Pancreas (tissue), 10 donors: ENCODE measurements around the gene RIBC2. TPM values are rescaled to one million over a fixed set of nuclear protein-coding genes. Genes with fewer than 3 reads are reported as not detected.
A peak's percentile ranks its signal among the peaks of the same experiment; 100 is the strongest.

Experiments used
- ATAC-seq, 4 donors: fragments of 200-7000 bp; cut with Tn5 transposase; one replicate each; pipeline versions ENCODE4 v1.8.0 to v1.9.1; 2020; ENCODE audit warnings: mild to moderate bottlenecking in 4 of 4, moderate library complexity in 4 of 4
- DNase-seq, 6 donors: peaks; one replicate each; pipeline ENCODE4 v3.0.0-alpha.2; 2020
- FAIRE-seq: peaks from 2 replicates; lab custom pipeline; 2012; peaks lifted over from hg19 to GRCh38; lab: Jason Lieb, UNC
- H3K27ac ChIP-seq, 4 donors: fragments of 200-600 bp; sonication (generic); 1 replicate in 3 of 4; 2 replicates in 1 of 4; pipeline versions ENCODE4 v1.5.0 to v1.8.0; 2020
- H3K27me3 ChIP-seq, 4 donors: fragments of 200-600 bp; one replicate each; pipeline ENCODE4 v1.8.0; 2021
- H3K36me3 ChIP-seq, 3 donors: fragments of 200-600 bp; sonication (generic) in 1 of 3; one replicate each; pipeline versions ENCODE4 v1.5.0 to v1.8.0; 2020 to 2021
- H3K4me1 ChIP-seq, 3 donors: fragments of 200-600 bp; one replicate each; pipeline ENCODE4 v1.8.0; 2021
- H3K4me3 ChIP-seq, 4 donors: fragments of 200-600 bp; sonication (generic) in 2 of 4; one replicate each; pipeline versions ENCODE4 v1.5.0 to v1.8.0; 2020 to 2021
- H3K9me3 ChIP-seq, 4 donors: fragments of 200-600 bp; one replicate each; pipeline ENCODE4 v1.8.0; 2021
- WGBS, 2 donors: extraction: QIAGEN DNeasy Blood & Tissue Kit; methylation state at CpG; one replicate each; pipeline ENCODE4 v1.1.7; 2013; 5-methylcytosine and 5-hydroxymethylcytosine counted together
- intact Hi-C, 3 donors: fragments of 100-400 bp; cut with DNase I; formaldehyde crosslinking; loops; one replicate each; pipeline versions ENCODE4 v1.11.1 to v1.14.2; 2022
- polyA plus RNA-seq, 2 donors: library from polyadenylated mRNA; stranded (reverse); fragments of 200-250 nt; gene quantifications; one replicate each; pipeline ENCODE4 v1.2.3, GENCODE V29; 2013
- total RNA-seq, 6 donors: library from RNA; stranded (reverse); fragmentation: NEBNext Ultra II Directional in 4 of 6; extraction: Animal tissue kit (Norgen Biotek cat#: 25700) in 4 of 6; gene quantifications; one replicate each; pipeline versions ENCODE4 v1.2.1 to v1.2.4, GENCODE V29; 2021 to 2023
- TF ChIP-seq, protein P1 (sequence below), 4 donors: fragments of 200-600 bp; sonication (generic) in 3 of 4; IDR thresholded peaks; one replicate each; pipeline versions ENCODE4 v1.5.0 to v1.8.0; 2021; ENCODE audit warnings: antibody characterized with exemption in 4 of 4
- donor health status: healthy with polysubstance abuse.
- donor health status: DM: no; HTN: no; CAD: no; lungs with moderate emphysema.
- donor health status: DM: no; HTN: no; CAD: no.
- donor health status: control.
- donor health status: control.
- donor health status: Bipolar disorder and iron deficiency.
- donor health status: DM: yes; HTN: yes; CAD: no.
- donor health status: DM: no; HTN: no; CAD: no.
- donor health status: DM: no; HTN: no; CAD: no.
- donor health status: DM: yes; HTN: yes; CAD: no.

Gene RIBC2
- total and polyA plus RNA-seq, 8 donors: 0.12 to 1.7 (median 0.34) TPM; not detected in 2

DNA sequence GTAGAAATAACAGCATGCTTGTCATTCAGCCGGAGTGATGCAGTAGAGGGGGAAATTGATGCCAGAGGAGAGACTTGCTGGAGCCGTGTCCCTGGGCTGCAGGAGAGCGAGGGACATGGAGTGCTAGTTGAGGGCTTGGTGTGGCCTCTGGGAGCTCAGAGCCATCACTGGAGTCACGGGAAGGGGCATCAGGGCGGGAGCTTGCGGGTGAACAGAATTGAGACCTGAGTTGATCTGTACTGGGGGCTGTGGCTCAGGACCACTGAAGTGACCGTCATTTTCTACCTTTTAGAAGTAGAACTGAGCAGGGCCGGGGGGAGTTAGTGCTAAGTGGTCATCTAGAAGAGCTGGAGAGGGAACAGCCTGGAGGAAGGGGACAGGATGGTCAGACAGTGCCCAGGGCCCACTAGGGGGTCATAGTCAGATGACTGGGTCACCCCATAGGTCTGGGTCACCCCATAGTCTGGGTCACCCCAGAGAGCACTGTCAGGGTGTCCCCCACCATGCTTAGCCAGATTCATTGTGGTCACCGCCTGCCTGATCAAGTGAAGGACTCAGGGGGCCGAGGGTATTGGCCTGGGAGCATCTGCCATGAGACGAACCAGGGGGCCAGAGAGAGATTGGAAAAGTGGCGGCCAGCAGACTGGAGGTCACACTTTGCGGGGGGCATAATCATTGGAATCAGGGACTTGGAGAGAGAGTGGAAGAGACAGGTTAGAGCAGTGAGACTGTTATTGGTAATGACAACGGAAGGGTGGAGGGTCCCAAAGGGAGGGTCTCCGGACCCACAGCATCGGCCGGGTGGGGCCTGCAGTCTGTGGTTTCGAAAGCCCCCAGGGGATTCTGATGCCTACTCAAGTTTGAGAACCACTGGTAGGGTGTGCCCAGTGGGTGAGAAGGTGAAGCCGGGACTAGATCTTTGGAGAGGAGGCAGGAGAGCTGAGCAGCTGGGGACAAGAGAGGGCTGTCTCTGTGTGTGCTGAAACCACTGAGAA lies 15.2 kb downstream of the RIBC2 start:
- peak in 1 of 6 donors; percentile 31 for DNase-seq
- ATAC-seq: no peak

DNA sequence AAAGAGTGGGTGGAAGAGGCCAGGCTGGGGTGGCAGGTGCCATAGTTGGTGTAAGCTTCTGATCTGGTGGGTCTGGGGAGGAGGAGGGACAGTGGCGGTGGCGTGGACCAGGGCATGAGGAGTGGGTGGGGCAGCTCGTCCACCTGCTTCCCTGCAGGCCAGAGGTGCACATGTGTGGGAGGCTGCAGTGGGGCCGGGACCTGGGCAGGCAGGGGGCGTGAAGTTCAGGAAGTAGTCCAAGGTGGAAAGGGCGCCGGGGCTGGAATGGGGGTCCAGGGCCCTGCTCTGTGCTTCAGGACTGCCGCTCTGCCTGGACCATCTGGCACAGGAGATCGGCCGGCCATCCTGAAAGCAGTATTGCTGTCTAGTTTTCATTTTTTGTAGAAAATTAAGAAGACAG lies 15.9 kb downstream of the RIBC2 start:
- 80 to 93% methylated on average over 10 of the region's 10 CpGs for WGBS, 2 donors

More for the DNA sequence above, 15.2 kb downstream of the RIBC2 start:
- Histone ChIP-seq H3K4me3 (no peak overlapping the region), H3K36me3 (no peaks in the 10 kb centered on the region), H3K4me1 (no peaks in the 10 kb centered on the region), H3K9me3 (no peaks in the 10 kb centered on the region), H3K27ac (no peak overlapping the region), H3K27me3 (no peaks in the 10 kb centered on the region)
- FAIRE-seq: no peak
- WGBS, 2 donors: 78 to 86% methylated on average over 19 of the region's 19 CpGs
- TF ChIP-seq, protein P1, sequence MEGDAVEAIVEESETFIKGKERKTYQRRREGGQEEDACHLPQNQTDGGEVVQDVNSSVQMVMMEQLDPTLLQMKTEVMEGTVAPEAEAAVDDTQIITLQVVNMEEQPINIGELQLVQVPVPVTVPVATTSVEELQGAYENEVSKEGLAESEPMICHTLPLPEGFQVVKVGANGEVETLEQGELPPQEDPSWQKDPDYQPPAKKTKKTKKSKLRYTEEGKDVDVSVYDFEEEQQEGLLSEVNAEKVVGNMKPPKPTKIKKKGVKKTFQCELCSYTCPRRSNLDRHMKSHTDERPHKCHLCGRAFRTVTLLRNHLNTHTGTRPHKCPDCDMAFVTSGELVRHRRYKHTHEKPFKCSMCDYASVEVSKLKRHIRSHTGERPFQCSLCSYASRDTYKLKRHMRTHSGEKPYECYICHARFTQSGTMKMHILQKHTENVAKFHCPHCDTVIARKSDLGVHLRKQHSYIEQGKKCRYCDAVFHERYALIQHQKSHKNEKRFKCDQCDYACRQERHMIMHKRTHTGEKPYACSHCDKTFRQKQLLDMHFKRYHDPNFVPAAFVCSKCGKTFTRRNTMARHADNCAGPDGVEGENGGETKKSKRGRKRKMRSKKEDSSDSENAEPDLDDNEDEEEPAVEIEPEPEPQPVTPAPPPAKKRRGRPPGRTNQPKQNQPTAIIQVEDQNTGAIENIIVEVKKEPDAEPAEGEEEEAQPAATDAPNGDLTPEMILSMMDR (IDR thresholded peaks at IDR 0.05): no peak
- intact Hi-C loops: loop anchor here in 2 of 3 donors (5.0 kb wide), 1 partner anchor 156 kb away; no protein-coding TSS in a partner anchor

DNA sequence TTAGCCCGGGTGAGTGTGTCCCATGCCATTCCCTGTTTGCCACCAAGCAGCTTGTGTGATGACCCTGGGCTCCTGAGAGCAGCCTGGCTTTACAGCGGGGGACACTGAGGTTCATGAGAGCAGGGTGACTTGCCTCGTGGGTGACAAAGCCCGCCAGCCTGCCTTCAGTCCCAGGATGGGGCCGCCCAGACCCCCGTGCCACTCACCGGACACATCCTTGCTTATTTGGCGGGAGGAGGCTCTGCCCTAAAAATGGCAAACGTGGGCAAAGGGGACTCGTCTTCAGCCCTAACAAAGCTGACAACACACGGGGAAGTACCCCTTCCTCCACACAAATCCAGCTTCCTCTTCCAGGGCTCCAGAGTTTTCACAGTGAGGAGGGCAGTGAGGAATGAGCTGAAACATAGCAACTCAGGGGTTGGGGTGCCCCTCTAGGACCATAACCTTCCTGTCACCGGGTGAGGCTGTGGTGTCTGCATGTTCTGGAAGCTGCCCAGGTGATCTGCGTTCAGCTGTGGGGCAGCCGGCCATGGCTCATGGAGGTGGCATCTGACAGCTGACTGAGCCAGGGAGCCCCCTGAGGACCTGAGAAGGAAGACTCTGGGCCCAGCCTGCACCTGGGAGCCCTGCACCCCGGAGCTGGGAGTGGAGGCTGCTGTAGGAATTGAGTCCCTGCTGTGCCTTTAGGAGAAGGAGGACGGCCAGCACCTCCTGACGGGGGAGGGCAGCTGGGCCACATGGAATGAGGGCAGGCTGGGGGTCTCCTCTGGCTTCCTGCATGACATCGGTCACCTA lies 16.7 kb downstream of the RIBC2 start:
- no peak for FAIRE-seq
- intact Hi-C loops: loop anchor here (5.0 to 10.0 kb wide), 2 partner anchors 158 to 165 kb away; no protein-coding TSS in a partner anchor
- Histone ChIP-seq H3K4me1 (no peaks in the 10 kb centered on the region), H3K27ac (no peak overlapping the region), H3K27me3 (no peaks in the 10 kb centered on the region), H3K36me3 (no peaks in the 10 kb centered on the region), H3K9me3 (no peaks in the 10 kb centered on the region), H3K4me3 (no peak overlapping the region)
- TF ChIP-seq, protein P1 (IDR thresholded peaks at IDR 0.05): no peak
- peak in 1 of 6 donors; percentile 37 for DNase-seq
- 74 to 76% methylated on average over 18 of the region's 18 CpGs for WGBS, 2 donors
- no peak for ATAC-seq

More for the DNA sequence above, 15.9 kb downstream of the RIBC2 start:
- TF ChIP-seq, protein P1 (IDR thresholded peaks at IDR 0.05): no peak
- no peaks in the 10 kb centered on the region for H3K4me1 ChIP-seq
- H3K27me3 ChIP-seq: no peaks in the 10 kb centered on the region
- no peaks in the 10 kb centered on the region for H3K36me3 ChIP-seq
- H3K9me3 ChIP-seq: no peaks in the 10 kb centered on the region
- no peak overlapping the region for H3K27ac ChIP-seq
- H3K4me3 ChIP-seq: no peak overlapping the region
- FAIRE-seq: no peak
- intact Hi-C loops: loop anchor here in 2 of 3 donors (5.0 kb wide), 1 partner anchor 157 kb away; no protein-coding TSS in a partner anchor
- peak in 1 of 6 donors; percentile 54 for DNase-seq
- no peak for ATAC-seq

DNA sequence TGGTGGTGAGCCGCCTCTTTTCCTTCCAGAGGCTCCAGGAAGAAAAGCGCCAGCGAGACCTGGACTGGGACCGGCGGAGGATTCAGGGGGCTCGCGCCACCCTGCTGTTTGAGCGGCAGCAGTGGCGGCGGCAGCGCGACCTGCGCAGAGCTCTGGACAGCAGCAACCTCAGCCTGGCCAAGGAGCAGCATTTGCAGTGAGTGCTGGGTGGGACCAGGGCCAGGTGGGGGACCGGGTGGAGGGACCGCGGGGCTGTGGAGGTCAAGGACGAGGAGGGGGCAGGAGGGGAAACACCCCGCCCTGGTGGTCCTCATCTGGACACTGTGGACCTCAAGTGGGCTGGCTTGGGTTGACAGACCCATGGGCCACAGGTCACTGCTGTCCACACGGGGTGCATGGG lies 17.4 kb downstream of the RIBC2 start:
- H3K27ac ChIP-seq: no peak overlapping the region
- FAIRE-seq: no peak
- WGBS, 2 donors: 82 to 92% methylated on average over 16 to 19 of the region's 19 CpGs
- no peak overlapping the region for H3K4me3 ChIP-seq
- peak in 1 of 6 donors; percentile 30 for DNase-seq
- intact Hi-C loops: loop anchor here in 1 of 3 donors (10.0 kb wide), 1 partner anchor 166 kb away; no protein-coding TSS in a partner anchor
- TF ChIP-seq, protein P1 (IDR thresholded peaks at IDR 0.05): no peak
- H3K4me1 ChIP-seq: peaks cover 0 to 3% (median 0%) of the 10 kb centered on the region in 3 donors
- H3K9me3 ChIP-seq: no peaks in the 10 kb centered on the region
- H3K27me3 ChIP-seq: no peaks in the 10 kb centered on the region
- no peaks in the 10 kb centered on the region for H3K36me3 ChIP-seq
- no peak for ATAC-seq
